ENCODE measurements around the gene WIPF1. TPM values are rescaled to one million over a fixed set of nuclear protein-coding genes. Genes with fewer than 3 reads are reported as not detected.

WIPF1 gene
- total RNA-seq, 1 experiment from 2014 or later: 0.59 TPM

GRCh38 chr2:174595891-174596397 is 1.7 kb downstream of the WIPF1 start:
- POLR2A ChIA-PET: no interaction called here
- CTCF ChIA-PET: interaction anchor here (2.9 kb wide), 1 partner anchor 8 kb away, joined by 13 read pairs; no protein-coding TSS in a partner anchor
- Histone ChIP-seq H3K79me2 (ENCODE audit: insufficient read depth, low read length) (no peaks in the 10 kb centered on the region), H2AFZ (ENCODE audit: low read depth, low read length, poor library complexity, severe bottlenecking) (no peak overlapping the region), H4K20me1 (ENCODE audit: insufficient read depth) (no peaks in the 10 kb centered on the region), H3K4me1 (ENCODE audit: control insufficient read depth in 1 of 2, insufficient read depth in 2 of 2, low read length in 2 of 2) (no peaks in the 10 kb centered on the region), H3K27ac (ENCODE audit: low read depth, low read length) (no peak overlapping the region), H3K27me3 (ENCODE audit: insufficient read depth, low read length) (no peaks in the 10 kb centered on the region), H3K4me2 (ENCODE audit: low read length) (no peak overlapping the region), H3K9me2 (ENCODE audit: insufficient read depth) (no peaks in the 10 kb centered on the region), H3K4me3 (replicated peaks in 1 of 2; ENCODE audit: low read depth in 1 of 2, low read length in 2 of 2) (no peak overlapping the region), H3K9me3 (ENCODE audit: control insufficient read depth in 1 of 2, insufficient read depth in 1 of 2, low read depth in 1 of 2, low read length in 2 of 2) (no peaks in the 10 kb centered on the region), H3K9ac (ENCODE audit: low read length) (no peak overlapping the region), H3K36me3 (ENCODE audit: control insufficient read depth in 1 of 2, insufficient read depth in 2 of 2, low read length in 2 of 2) (no peaks in the 10 kb centered on the region)
- BruUV-seq (replicated peaks): no TSS peak
- intact Hi-C loops (cut with micrococcal nuclease): no loop called here
- RAD21 ChIA-PET (ENCODE audit: low non-redundant PET in 1 of 2, low total read pairs in 2 of 2, uncharacterized antibody in 2 of 2, unreplicated experiment in 2 of 2): no interaction called here
- no peak for DNase-seq (ENCODE audit: low read depth, low spot score)
- TF ChIP-seq, protein P1, sequence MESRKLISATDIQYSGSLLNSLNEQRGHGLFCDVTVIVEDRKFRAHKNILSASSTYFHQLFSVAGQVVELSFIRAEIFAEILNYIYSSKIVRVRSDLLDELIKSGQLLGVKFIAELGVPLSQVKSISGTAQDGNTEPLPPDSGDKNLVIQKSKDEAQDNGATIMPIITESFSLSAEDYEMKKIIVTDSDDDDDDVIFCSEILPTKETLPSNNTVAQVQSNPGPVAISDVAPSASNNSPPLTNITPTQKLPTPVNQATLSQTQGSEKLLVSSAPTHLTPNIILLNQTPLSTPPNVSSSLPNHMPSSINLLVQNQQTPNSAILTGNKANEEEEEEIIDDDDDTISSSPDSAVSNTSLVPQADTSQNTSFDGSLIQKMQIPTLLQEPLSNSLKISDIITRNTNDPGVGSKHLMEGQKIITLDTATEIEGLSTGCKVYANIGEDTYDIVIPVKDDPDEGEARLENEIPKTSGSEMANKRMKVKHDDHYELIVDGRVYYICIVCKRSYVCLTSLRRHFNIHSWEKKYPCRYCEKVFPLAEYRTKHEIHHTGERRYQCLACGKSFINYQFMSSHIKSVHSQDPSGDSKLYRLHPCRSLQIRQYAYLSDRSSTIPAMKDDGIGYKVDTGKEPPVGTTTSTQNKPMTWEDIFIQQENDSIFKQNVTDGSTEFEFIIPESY (IDR thresholded peaks at IDR 0.05; ENCODE audit: extremely low read depth, insufficient replicate concordance, low read length): no peak
- TF ChIP-seq EZH2 (IDR thresholded peaks at IDR 0.05): no peak
- no peak for TF ChIP-seq CEBPB (IDR thresholded peaks at IDR 0.05; ENCODE audit: low read depth)
- no peak for ATAC-seq

- no peak overlapping the region for H3K27ac ChIP-seq (ENCODE audit: low read depth, low read length)
- H3K27me3 ChIP-seq (ENCODE audit: insufficient read depth, low read length): no peaks in the 10 kb centered on the region
- DNase-seq (ENCODE audit: low read depth, low spot score) (no peak), ATAC-seq (no peak)
- H3K4me2 ChIP-seq (ENCODE audit: low read length): no peak overlapping the region
- H3K4me3 ChIP-seq (replicated peaks in 1 of 2; ENCODE audit: low read depth in 1 of 2, low read length in 2 of 2): no peak overlapping the region
- H3K36me3 ChIP-seq (ENCODE audit: control insufficient read depth in 1 of 2, insufficient read depth in 2 of 2, low read length in 2 of 2): no peaks in the 10 kb centered on the region
- no TSS peak for BruUV-seq (replicated peaks)
- H3K9ac ChIP-seq (ENCODE audit: low read length): no peak overlapping the region
- POLR2A ChIA-PET: no interaction called here
- H3K9me3 ChIP-seq (ENCODE audit: control insufficient read depth in 1 of 2, insufficient read depth in 1 of 2, low read depth in 1 of 2, low read length in 2 of 2): no peaks in the 10 kb centered on the region
- intact Hi-C loops (cut with micrococcal nuclease): no loop called here
- no peaks in the 10 kb centered on the region for H3K9me2 ChIP-seq (ENCODE audit: insufficient read depth)
- CTCF ChIA-PET: interaction anchor here (2.9 kb wide), 1 partner anchor 9 kb away, joined by 13 read pairs; no protein-coding TSS in a partner anchor
- TF ChIP-seq SP1 (IDR thresholded peaks at IDR 0.05; ENCODE audit: low read depth): no peak
- no peak for TF ChIP-seq EZH2phosphoT487 (IDR thresholded peaks at IDR 0.05; ENCODE audit: borderline replicate concordance)
- no peaks in the 10 kb centered on the region for H3K79me2 ChIP-seq (ENCODE audit: insufficient read depth, low read length)
- no peaks in the 10 kb centered on the region for H3K4me1 ChIP-seq (ENCODE audit: control insufficient read depth in 1 of 2, insufficient read depth in 2 of 2, low read length in 2 of 2)
- H4K20me1 ChIP-seq (ENCODE audit: insufficient read depth): no peaks in the 10 kb centered on the region
- RAD21 ChIA-PET (ENCODE audit: low non-redundant PET in 1 of 2, low total read pairs in 2 of 2, uncharacterized antibody in 2 of 2, unreplicated experiment in 2 of 2): no interaction called here
- H2AFZ ChIP-seq (ENCODE audit: low read depth, low read length, poor library complexity, severe bottlenecking): no peak overlapping the region
Measured at GRCh38 chr2:174595116-174595809, 2.3 kb downstream of the WIPF1 start.

All from HCT116 (cell line).